SHP77 (cell line): Measurements from ENCODE around the gene TXNRD2.

Source experiments
- DNase-seq, 2 experiments: peaks; one replicate each; lab custom pipeline; 2025; lab: John Stamatoyannopoulos, UW

Gene TXNRD2

DNA sequence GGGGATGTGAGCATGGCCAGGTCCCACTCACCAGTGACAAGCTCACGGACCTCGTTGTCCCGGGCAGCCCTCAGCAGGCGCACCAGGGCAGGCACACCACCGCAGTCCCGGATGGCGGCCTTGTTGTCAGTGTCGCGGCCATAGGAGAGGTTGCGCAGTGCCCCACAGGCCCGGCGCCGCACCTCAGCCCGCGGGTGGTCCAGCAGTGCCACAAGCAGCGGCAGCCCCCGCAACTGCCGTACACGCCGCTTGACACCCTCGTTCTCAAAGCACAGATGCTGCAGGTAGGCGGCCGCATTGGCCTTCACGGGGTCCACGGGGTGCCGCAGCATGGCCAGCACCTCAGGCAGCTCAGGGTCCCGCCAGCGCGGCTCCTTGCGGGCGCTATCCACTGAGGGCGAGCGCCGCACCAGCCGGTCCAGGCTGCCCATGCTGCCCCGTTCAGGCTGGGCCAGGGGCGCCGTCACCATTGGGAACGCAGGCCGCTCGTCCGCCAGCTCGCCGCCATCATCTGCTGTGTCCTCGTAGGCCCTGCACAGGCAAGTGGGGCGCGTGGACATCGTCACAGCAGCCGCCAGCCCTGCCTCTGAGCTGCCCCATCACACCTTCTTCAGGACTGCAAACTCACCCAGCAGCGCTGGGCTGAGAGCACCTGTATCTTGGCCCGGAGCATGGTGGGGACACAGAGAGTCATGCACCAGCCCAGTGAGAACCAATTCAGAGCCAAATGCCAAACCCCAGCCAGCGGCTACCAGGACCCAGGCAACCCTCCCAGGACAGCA, 38.3 kb upstream of the TXNRD2 start:
- no peak for DNase-seq

DNA sequence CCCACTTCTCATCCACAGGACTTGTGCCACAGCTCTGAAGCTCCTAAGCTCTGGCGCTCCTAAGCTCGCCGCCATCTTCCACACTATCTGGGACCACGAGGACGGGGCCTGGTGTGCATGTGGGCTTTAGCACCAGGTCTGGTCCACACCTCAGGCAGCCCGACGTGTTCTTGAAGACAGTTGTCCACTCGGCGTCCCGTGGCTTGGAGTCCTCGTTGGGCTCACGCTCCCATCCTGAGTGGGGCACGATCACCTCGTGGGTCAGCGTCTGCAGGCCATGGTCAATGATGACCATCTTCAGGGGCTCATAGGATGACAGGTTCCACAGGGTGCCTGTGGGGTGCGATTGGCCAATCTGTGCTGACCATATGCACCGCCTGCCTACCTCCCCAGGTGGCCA, 37.1 kb upstream of the TXNRD2 start:
- no peak for DNase-seq

DNA sequence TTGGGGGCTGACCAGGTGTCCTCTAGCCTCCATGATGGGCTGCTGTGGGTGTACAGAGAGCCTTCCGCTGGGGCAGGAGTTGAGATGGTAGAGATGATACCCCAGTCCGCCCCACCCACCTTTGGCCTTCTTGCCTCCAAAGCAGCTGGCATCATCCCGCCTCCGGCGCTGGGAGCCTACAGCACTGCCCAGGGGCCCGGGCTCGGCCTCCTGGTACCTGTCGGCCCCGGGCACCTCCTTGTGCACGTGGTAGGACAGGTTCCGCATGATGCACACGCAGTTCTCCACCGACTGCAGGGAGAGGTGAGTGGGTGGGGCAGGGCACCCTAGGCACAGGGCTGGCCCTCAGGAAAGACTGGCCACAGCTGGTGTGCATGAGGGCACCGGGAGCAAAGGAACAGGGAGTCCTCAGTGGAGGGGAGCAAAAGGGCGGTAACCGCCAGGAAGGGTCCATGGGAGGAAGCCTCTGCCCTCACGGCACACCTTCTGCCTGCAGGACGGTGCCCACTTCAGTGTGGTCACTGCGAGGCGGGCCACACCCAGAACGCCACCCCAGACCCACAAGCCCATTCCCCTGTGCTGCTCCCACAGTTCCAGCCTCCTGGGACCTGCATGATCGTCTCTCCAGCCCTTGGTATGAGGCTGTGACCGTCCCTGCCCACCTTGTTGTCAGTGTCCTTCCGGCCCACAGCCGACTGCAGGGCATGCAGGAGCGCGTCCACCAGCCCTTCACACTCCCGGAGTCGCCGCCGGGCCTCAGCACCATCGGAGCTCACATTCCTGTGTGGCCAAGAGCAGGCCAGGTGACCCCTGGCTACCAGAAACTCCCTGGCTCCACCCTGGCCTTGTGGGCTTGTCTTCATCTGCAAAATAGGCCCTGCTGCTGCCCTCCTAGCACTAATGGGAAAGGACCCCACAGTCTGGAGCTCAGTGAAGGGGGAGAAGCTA, 36.0 kb upstream of the TXNRD2 start:
- no peak for DNase-seq

DNA sequence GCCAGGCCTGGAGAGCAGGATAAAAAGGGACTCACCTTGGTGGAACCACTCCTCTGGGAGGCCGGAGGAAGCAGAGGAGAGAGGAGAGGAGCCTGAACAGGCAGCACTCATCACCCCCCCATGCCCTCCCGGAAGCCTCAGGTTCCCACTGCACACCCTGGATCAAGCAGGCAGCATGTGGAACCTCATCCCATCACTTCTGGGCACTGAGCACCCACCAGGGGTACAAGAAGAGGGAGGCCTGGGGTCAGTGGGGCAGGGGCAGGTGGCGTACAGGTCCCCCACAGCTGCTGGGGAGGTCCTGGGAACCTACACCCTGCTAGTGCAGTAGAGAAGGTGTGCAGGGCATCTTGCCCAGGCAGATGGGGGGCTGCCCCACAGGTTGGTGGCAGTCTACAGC, 35.1 kb upstream of the TXNRD2 start:
- no peak for DNase-seq

DNA sequence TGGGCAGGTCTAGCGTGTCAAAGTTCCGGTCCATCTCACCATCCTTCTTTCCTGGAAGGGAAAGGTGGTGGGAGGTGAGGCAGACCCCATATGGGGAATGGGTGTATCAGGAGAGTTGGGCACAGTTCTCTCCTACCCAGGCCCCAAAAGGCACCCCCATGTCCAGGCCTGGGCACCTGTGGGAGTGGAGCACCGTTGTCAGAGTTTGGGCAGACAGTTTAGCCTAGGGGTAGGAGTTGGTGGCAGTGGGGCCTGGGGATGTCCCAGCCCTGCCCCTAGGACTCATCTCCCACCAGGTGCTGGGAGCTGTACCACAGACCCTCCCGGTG, 34.1 kb upstream of the TXNRD2 start:
- no peak for DNase-seq

DNA sequence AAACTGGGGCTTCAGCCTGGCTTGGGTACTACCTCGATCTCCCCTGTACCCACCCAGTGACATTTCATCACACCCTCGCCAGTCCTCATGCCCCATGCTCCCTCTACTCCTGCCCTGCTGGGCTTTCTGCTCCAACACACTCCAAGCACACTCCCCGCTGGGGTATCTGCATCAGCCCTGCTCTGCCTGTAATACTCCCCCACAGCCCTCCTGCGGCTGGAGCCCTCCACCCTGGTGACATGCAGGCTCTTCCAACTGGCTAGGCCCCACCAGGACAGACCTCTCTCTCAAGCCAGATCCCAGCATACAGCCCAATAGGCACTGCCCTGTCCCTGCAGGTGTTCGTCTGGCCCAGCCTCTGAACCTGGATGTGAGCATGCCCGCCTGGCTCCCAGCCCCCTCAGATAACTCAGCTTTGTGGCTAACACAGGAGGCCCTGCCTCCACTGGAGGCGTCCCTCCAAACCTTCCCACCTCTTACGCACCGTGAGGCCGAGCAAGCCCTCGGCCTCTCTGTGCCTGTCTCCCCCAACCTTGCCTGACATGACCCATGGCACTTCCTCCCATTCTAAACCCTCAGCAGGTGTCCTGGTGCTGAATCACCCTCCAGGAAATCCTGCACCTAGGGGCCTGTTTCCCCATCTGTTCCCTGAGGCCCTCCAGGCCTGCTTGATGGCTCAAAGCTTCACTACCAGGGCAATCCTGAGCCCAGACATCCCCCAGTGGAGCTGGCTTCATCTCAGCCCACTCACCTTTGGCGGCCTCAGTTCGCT, 33.5 kb upstream of the TXNRD2 start:
- DNase-seq: peak; percentile 32 to 70

DNA sequence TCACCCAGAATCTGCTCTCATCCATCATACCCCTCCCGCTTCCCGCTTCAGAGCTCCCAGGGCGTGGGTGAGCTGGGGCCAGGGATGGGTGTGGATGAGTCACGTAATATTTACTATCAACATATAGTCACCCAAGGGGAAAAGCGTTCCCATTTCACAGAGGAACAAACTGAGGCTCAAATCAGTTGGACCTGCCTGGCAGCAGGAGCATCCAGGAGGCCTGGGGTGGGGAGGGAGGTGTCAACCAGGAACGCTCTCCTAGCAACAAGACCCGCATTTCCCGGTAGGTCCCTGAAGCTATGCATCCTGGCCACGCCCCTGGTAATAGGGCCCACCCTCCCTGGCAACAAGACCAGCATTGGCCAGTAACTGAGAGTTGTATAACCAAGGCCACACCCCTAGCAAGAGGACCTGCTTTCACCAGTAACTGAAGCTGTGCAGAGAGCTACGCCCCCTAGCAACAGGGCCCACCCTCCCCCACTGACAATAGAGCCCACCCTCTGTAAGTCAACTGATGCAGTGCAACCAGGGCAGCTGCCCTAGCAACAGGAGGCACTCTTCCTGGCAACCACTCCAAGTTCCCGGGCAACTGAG, 32.7 kb upstream of the TXNRD2 start:
- peak; percentile 89 for DNase-seq

DNA sequence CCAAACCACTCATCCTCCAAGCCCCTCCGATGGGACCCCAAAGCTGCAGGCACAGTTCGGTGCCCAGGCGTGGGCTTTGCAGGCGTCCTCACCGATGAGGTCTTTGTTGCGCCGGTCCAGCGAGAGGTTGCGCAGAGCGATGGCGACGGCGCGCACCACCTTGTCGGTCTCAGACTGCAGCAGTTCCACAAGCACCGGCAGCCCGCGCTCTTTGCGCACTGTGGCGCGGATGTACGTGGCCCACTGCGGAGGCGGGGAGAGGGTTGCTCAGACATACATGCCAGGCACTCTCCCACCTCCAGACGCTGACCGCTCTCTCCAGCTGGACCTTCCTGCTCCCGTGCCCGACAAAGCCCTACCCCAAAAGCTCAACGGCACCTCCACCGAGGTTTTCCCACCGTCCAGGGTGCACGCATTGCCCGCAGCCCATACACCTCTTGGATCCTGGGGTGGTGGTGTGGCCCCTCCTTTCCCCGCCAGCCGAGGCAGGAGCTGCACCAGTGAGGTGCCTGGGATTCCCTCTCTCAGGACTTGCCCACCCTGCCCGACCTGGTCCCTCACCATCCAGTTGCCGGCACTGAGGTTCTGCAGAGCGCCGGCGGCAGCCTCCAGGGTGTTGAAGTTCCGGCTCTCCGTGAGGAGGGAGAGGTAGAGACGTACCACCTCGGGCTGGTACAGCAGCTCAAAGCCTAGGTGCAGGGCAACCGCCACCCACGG, 32.1 kb upstream of the TXNRD2 start:
- DNase-seq: no peak

DNA sequence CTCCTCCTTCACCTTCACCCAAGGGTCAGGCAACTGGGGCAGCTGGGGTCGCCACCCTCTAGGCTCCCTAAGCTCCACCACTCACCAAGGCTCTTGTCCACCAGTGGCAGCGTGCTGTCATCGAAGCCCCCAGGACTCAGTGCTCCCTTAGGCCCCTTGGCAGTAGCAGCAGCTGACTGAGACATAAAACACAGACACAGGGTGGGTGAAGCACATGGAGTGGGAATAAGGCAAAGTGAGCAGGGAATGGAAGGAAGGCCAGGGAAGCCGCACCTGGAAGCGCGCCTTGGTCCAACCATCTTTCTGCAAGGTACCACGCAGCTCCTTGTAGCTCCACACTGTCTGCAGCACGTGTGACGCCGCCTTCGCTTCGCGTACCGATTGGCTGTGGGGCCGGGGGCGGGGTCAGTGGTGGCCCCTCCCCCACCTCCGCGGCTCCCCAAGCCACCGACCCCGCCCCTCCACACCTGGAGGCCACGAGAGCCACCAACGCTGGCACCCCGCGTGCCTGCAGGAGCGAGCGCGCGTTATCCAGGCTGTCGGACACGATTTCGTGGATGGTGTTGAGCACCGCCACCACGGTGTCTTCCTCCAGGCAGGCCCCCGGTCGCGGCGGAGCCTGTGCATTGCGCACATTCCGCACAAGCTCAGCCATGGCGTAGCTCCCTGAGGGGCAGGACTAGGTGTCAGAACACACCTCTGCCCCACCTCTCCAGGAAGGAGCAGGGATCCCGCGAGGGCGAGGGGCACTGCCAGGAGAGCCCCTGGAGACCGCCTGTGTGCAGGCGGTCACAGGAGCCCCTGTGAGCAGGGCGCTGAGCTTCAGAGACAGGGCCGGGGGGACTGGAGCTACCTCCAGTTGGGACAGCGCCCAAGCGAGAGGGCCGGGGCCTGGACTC, 31.3 kb upstream of the TXNRD2 start:
- no peak for DNase-seq

DNA sequence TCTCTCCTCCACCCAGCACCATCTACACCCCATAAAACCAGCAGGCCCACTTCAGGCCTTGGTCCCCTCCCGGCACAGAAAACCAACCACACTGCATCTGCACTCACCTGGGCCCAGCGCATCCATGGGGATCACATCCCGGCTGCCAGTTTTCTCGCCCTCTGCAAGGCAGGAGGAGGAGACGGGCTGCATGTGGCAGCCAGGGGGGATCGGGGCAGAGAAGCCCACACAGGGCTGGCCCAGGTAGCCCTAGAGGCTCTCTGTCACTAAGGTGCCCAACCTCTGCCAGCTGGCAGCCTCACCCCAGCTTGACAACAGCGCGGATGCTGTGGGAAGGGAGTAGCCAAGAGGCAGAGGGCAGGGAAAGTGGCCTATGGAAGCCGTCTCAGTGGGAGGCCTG, 30.6 kb upstream of the TXNRD2 start:
- no peak for DNase-seq

DNA sequence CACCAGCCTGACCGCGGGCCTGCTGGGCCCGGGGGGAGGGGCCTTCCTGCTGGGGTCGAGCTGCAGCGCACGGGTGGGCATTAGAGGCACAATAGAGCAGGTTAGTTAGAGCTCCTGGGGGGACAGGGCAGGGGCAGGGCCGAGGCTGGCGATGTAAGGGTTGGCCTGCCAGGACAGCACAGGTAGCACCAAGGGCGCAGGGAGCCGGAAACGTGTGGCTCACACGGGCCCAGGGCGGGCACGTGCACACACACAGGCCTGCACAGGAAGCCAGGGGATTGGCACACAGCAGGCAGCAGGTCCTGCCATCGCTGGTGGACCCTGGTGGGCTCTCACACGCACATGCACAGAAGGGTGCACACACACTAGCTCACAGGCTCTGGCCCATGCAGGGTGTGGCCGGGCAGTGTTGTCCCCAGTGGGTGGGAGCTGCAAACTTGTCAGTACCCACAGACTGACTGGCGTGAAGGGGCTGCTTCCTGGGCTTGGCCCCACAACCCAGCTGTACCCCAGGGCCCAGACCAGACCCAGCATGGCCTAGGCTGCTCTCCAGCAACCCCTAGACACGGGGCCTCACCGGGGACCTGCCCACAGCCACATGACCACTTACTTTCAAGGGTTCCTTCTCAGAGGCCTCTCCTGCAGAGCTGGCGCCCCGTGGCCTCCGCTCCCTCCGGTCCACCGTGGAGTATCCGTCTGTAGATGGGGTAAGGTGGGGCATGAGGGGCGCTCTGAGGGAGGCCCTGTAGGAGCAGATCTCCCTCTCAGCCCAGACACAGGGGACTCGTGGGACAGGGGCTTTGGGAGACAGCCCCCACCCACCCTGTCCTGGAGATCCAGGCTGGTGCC, 29.9 kb upstream of the TXNRD2 start:
- no peak for DNase-seq

DNA sequence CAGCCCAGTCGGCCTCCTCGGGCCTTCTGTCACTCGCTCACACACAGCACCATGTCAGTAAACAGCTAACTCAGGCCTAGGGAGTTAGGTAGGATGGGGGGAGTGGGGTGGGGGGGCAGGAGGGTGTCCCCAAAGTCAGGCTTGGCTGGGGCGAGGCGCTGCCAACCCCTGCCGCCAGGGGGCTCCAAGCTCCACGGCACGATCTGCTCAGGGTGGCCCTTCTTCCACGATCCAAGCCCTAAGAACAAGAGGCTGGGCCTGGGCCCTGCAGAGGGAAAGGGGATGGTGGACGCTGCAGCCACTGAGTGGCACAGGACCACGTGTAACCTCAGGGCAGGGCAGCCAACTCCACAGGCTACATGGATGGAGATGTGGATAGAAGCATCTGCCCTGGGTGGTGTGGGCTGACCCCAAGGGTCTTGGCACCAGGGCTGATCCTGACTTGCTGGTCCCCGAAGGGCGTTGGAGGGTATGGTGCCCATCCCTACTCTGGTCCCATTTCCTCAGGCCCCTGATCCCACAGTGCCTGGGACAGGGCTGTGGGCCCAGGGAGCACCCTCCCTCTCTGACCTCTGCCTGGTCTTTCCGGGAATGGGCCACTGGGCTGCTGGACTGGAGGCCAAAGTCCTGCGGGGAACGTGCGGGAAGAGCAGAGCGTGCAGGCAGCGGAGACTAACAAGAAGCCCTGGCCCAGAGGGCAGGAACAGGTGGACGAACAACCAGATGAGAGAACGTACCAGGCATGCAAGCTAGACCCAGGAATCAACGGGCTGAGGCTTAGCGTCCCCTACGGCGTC, 29.1 kb upstream of the TXNRD2 start:
- DNase-seq: peak; percentile 27 to 33

DNA sequence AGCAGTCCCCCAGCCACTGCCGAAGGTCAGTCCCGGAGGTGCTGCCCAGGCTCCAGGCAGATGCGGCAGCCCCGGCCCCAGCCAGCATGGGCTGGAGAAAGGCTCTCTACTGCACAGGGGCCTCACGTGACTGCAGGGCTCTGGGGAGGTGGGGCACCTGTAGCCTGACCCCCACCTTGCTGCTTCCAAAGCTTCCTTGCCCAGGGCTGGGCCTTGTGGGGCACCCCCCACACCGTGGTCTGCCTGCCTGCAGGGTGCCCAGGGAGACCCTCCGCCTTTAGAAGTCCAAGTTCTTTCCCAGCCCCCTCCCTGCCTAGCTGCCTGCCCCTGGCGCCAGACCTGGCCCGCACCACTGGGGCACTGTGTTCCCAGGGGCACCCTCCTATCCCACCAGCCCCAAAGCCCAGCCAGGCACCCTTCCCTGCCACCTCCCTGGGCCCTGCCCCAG, 28.4 kb upstream of the TXNRD2 start:
- DNase-seq: no peak

DNA sequence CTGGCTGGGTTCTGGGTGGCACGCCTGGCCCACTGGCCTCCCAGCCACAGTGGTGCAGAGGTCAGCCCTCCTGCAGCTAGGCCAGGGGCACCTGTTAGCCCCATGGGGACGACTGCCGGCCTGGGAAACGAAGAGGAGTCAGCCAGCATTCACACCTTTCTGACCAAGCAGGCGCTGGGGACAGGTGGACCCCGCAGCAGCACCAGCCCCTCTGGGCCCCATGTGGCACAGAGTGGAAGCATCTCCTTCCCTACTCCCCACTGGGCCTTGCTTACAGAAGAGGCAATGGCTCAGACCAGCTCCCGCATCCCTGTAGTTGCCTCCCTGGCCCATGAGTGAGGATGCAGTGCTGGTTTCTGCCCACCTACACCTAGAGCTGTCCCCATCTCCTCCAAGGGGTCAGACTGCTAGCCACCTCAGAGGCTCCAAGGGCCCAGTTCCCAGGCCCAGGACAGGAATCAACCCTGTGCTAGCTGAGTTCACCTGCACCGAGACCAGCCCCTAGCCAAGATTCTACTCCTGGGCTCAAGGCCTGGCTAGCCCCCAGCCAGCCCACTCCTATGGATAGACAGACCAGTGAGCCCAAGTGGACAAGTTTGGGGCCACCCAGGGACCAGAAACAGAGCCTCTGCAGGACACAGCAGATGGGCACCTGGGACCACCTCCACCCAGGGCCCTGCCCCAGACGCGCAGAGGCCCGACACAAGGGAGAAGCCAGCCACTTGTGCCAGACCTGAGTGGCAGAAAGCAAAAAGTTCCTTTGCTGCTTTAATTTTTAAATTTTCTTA, 27.7 kb upstream of the TXNRD2 start:
- no peak for DNase-seq

DNA sequence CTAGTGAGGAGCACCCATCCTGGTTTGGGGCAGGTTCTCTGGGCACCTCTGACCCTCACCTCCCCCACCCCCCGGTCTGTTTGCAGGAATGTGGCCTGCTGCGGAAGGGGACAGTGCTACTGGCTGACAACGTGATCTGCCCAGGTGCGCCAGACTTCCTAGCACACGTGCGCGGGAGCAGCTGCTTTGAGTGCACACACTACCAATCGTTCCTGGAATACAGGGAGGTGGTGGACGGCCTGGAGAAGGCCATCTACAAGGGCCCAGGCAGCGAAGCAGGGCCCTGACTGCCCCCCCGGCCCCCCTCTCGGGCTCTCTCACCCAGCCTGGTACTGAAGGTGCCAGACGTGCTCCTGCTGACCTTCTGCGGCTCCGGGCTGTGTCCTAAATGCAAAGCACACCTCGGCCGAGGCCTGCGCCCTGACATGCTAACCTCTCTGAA, 26.9 kb upstream of the TXNRD2 start:
- DNase-seq: no peak

DNA sequence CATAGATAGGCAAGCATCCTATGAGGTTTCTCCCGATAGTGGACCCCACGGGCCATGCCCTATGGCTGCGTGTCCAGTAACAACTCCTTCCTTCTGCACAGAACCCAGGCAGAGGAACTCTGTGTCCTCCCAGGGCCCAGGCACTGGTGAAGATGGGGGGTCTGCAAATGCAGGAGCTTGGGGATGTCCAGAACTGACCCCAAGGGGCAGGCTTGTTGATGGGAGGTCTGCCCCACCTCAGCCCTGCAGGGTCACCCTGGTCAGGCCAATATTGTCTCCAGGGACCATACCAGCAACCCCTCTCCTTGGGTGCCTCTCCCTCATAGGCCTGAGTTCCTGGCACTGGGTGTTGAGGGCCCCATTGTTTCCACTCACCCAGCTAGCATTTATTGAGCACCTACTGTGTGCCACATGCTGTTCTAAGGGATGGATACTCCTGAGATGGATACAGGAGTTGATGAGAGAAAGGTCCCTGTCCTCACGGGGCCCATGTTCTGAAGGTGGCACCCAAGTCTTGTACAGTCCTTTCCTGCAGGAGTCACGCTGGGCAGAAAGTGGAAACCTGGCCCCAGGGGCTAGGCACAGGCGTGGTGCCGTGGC, 26.3 kb upstream of the TXNRD2 start:
- DNase-seq: no peak
